Inflammatory macrophage treated with lipopolysaccharide for 1 hour (primary cell): ENCODE data around the gene C3orf85.
"Not testable (repeated sequence)": the region's sequence is repeated elsewhere in the genome, so short reads cannot be mapped to it uniquely, and the experiment has no call there.

Experiments used
- DNase-seq, 2 donors: peaks; one replicate each; pipeline ENCODE4 v3.0.0-alpha.2; 2020 to 2022

Gene C3orf85, protein sequence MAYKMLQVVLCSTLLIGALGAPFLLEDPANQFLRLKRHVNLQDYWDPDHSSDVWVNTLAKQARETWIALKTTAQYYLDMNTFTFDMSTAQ

DNA sequence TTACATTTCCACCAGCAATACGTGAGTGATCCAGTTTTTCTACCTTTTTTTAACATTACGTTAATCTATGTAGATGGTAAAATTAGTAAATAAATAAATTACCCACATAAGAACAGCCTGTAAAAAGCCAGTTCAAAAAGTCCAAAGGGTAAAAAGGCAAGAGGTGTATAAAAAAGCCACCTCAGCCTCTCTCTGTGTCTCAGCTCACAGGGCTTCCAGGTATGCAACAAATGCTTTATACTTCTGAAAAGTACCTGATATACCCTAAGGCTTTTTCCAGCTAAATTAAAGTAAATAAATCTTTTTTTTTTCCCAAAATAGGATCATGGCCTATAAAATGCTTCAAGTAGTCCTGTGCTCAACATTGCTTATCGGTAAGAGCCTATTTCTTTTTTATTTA lies at the start of gene C3orf85:
Gene C3orf85 (plus strand): TSS at position 197 of the 400 bp plus-strand sequence. CDS start 129 bp downstream, at position 326.
- no peak for DNase-seq

DNA sequence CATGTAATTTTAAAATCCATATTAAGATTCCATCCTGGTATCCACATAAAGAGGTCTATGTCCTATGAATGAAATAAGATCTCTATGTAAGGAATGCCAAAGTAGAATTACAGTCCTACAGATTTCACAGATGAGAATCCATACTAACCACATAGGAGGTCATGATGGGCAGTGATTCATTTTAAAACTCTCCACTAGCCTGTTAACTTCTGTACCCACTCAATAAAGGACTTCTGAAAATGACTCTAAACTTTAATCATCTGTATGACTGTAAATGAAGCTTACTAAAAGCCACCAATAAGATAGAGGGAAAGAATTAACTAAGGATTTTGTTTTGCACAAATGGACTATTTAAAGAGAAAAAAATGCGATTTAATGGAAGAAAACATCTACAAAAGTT lies 47.3 kb upstream of the C3orf85 start:
- DNase-seq: no peak

DNA sequence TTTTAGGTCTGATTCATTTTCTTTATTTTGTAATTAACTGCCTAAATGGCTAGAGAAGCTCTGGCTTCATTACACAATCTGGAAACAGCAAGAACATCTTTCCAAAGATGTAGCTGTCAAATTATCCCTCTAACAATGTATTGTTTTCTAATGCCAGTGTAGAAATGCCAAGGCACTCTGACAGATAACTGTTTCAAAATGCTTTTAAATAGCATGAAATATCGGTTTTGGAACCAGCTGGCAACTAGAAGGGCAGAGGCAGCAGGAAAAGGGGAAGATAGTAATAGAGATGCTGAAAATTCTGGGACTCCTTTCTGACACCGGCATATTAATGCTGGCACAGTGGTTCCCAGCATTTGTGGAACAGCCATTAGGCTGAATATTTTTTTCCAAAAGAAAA lies 44.7 kb upstream of the C3orf85 start:
- no peak for DNase-seq

DNA sequence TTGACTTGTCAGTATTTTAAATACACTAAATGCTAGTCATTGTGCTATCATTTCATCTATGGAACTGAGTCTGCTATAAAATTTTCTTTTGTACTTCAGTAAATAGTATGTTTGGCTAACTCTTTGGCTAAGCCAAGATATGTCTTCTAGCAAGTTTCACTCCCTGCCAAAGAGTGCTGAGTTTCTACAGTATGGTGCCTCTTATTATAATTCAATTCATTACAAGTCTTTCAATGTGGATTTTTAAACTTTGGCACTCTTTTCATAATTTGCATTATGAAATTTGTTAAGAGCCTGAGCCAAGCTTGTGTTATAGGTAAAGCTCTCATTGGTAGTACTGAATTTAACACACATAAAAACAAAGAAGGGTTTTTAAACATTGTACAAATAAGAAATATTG lies 43.0 kb upstream of the C3orf85 start:
- no peak for DNase-seq

DNA sequence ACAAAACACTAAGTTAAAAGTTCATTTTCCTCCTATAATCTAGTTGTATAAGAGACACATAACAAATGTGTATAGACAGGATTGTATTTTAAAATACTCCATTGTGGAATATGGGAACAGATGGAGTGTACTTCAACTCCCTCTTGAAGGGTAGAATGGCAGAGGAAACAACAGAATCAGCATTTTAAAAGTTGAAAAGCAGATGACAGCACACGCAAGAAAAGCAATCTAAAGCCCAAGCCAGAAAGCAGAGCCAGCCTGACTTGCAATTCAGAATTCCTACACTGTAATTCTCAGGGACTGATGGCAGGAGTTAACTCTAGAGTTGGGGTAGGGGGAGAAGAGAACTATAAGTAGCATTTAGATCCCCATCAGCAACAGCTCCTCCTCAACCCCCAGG lies 41.4 kb upstream of the C3orf85 start:
- no peak for DNase-seq

DNA sequence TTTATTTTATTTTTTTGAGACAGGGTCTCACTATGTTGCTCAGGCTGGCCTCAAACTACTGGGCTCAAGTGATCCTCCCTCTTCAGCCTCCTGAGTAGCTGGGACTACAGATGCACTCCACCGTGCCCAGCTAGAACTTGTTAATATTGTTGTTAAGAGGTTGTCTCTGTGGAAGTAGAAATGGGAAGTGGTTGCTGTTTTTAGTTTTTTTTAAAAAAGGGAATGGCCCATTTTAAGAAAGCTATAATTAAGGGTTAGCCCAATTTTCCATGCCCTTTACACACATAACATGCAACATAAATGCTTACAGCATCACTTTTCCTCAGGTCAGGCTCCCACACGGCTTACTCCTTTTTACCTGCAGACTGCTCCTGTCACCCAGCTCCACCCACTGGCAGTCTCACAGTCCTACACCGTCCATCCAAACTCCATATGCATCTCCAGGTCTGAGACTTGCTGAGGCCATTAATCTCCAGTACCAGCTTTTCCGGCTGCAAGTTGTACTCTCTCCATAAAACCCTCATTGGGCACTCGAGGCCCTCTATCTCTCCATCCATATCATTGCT lies 38.4 kb upstream of the C3orf85 start:
- DNase-seq: peak; percentile 34 to 46

DNA sequence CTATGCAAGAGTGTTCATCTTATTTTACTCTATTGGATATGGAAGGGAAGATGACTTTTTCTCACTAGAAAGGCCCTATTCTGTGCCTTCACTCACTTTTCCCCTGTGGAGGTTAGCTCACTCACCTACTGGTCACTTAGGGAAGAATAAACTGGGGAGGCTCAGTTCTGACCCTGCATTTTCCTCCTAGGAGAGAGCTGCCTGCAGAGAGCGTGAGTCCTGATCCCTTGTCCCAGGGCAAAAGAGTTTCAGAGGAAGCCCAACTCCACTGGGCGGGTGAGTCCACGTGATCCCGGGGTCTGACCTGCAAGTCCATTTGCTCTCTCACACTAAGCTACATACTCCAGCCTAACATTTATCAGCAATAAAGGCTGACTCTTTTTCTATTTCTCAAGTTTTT lies 26.9 kb upstream of the C3orf85 start:
- DNase-seq: no peak

DNA sequence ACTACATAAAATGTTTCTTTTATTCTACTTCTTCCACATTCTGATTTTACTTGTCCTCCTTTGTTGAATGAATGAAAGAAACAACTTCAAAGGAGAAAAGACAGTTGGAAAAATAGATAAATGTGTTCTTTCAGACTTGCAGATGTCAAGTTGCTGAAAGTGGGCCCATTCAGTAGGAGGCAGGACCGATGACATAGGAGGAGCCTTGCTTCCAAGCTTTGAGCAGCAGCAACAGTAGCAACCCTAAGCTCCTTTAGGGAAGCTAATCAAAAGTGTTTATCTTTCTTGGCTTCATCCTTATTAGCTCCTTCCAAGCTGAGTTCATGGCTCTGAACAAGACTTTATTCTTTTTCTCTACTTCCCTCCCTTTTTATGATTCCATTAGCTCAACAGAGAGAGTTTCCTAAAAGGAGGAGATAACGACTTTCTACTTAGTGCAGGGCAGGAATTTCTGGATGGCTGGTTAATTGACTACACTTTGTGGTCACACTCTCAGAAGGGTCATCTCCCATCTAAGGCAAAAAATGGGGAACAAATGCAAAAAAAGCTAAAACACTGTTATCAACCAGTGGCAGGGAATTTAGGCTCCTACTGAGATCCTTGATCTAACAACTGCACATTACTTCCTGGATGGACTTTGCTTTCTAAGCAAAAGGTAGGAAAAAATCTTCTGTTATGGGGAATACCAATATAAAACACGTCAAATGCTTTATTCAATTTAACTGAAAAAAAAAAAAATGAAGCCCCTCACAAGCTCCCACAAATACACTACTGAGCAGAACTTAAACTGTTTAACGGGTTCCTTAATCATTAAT lies 23.4 kb upstream of the C3orf85 start:
- DNase-seq: no peak

DNA sequence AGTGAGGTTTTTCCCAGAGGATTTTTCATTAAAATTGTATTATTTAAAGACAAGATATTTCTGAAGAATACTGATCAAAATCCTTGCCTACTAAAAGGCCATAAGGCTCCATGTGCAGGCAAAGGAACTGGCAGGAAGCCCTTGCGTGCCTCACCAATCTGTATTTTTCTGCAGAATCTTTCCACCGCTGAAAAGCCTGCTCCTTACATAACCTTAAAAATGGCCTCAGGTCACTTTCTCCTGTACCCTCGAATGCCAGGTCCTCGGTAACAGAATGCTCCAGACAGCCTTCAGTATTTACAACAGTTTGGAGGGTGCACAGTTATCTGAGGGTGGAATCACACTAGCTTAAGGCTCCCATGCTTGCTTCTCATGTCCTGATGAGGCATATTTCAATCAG lies 21.8 kb upstream of the C3orf85 start:
- DNase-seq: no peak

DNA sequence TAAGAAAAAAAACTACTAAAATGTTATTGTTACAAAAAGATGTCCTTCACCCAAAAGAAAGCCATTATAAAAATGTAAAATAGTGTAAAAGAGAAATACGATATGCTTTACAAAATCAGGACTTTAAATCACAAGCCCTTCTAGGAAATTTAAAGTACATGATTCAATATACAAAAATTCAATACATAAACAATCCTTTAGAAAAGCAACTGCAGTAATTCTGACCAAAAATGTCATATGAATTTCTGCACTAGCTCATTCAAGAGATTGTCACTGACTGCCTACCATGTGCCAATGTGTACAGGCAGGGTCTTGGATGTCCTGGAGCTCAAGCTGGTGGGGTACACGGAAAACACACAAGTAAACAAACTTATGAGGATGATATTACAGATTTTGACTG lies 21.1 kb upstream of the C3orf85 start:
- DNase-seq: no peak

DNA sequence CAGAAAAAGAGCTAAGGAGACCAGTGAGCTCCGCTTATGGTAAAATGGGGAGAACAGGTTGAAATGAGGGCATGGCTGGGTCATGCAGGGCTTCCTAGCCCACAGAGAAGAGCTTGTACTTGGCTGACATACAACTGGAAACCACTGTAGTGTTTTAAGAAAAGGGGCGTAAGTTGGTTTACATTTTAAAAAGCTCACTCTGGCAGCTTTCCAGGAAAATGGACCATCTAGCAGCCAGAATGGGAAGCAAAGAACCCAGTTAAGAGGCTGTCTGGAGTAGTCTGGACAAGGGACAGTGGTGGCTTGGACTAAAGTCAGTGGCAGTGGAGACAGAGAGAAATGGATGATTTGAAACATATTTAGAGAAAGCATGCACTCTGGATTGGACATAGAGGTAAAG lies 20.5 kb upstream of the C3orf85 start:
- DNase-seq: no peak

DNA sequence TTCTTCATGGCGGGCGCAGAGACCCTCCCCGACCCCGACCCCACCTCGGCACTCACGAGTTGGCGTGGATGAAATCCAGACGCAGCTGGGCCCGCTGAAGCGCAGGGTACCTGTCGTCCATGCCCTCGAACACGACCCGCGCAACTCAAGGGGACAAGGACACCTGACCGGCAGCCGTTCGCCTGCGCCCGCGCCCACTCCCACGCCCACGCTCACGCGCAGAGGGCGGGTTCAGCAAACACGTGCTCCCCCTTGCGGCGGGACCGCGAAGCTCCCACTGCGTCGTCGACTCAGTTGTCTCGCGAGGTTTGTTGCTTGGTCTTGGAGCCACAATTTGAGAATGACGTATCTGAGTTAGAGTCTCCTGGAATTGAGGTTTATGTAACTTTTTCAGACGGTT lies 18.6 kb upstream of the C3orf85 start, which contains the start of gene MORC1:
Gene MORC1 (minus strand): TSS at position 196 of the 400 bp plus-strand sequence. CDS start 75 bp downstream, at position 121.
- no peak for DNase-seq

DNA sequence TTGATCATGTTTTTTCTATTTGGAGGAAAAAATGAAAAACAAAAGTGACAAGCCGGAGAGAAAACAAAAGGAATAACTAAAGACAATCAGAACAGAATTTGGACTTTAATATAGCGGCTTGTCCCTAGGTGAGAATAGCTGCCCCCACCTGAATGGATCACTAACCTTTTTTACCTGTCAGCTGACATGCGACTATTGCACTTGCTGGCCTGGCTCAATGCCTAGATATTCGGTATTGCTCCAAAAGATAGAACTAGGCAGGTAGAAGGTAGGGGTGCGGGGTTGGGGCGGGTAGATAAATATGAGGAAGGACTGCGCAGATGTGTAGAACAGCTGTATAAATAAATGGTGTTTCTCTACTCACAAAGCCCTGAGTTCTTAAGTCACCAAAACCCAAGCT lies 17.9 kb upstream of the C3orf85 start:
- DNase-seq: no peak

DNA sequence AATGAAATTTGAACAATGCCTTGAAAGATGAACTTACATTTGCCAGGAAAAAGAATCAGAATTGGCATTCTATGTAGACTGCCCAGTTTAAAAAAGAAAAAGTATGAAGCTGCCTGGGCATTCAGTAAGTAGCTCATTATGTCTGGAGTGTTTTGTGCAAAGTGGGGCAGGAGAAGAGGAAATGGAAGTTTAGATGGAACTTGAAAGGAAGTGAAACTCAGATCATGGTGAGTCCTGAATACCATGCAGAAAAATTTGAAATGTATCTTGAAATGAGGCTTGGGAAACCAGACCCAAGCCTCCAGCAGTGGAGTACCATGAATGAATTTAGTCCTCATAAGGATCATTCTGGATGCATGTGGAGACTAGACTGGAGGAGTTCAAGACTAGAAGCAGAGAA lies 13.8 kb upstream of the C3orf85 start:
- DNase-seq: peak in 1 of 2 donors; percentile 3

DNA sequence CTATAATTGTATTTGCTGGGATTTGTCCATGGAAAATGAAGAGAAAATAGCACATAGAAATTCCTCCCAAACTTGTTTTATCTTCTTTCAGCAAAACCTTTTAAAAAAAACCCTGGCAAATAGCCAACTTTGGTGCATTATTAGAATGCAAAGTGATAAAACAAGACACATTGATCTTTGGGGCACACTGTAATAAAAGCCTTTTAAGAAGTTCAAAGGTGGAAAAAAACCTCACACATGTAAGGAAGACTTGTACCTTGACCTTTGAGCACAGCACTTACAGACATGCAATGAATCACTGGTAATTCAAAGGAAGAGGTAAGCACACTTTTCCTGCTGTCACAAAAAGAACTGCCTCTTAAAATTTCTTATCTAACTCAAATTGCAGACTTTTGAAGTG lies 10.6 kb upstream of the C3orf85 start:
- no peak for DNase-seq

DNA sequence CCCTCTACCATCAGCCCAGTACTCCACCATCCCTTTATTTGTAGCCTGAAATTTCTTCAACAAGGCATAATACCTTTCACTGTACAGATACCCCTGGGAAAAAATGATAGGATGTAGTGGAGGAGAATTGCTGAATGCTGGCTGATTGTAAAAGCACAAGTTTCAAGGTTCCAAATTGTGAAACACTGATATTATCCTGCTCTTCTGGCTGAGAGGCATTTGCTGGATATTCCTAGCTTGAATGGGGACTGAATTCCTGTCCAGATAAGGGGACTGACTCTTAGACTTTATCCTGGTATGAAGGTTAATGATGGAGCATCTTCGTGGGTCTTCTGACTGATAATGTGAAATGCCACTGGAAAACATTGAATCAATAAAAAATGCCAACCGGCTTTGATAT lies 9.0 kb upstream of the C3orf85 start:
- DNase-seq: no peak

DNA sequence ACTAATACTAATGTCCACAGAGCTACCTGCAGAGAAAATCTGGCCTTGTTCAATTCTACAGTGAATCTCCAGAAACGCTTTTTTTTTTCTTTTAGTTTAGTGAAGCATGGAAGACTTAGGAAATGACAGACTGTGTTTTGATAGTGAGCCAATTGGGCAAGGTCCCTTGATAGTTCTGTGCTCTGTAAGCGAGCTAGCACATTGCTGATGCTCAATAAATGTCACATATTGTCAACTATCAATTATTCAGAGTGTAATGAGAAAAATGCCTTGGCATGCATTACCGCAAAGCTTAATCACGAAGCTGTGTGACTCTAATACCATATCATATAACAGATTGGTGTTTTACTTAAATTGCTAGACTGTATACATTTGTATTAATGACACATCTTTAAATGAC lies 5.2 kb upstream of the C3orf85 start:
- DNase-seq: no peak

DNA sequence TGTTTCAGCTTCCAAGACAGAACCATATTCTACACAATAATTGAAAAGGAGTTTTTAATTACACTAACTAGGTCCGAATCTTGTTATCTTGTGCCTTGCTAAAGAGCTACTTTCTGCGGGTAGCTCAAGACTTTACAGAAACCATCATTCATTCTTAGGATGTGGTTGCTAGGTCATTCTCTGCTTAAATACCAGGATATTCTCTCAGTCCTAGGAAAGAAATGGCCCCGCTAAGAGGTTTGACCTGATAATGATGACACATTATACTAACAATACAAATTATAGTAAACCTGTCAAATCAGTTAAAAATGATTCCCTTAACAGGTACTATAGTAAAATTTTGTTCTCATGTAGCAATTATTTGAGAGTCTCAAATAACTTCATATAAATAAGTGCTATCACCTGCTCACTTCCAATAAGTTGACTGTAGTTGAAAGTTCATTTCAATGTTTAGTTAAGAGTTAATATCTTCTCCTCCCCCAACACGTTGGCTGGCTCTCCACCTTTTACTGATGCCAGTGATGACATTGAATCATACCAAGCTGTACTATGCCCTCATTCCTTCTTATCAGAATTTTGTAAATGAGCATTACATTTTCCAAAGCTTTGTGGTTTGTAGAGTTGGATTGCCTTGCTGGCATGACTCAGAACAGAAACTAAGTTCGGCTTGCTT lies 3.6 kb upstream of the C3orf85 start:
- DNase-seq: no peak

DNA sequence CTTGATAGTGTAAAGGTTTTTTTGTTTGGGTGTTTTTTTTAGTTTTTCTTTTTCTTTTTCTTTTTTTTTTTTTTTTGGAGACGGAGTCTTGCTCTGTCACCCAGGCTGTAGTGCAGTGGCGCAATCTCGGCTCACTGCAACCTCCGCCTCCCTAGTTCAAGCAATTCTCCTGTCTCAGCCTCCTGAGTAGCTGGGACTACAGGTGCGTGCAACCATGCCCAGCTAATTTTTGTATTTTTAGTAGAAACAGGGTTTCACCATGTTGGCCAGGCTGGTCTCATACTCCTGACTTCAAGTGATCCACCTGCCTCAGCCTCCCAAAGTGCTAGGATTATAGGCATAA lies 3.1 kb upstream of the C3orf85 start:
- DNase-seq: not testable (repeated sequence)

DNA sequence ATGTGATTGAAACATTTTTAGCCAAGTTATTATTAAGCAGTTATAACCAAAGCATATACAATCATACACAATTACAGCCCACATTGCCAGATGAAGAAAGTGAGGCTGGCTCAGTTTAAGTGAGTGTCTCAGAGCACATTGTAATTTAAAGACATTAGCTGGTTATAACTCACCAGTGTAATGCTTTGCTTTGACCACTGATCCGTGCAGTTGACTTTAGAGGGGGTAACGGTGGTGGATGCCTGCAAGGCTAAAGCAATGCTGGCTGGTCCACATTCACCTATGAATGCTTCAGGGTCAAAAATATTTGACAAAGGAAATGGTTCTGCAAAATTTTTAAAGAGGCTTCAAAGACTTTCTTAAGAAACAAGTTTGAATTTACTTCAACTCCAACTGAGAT lies 1.2 kb downstream of the C3orf85 start:
- no peak for DNase-seq

DNA sequence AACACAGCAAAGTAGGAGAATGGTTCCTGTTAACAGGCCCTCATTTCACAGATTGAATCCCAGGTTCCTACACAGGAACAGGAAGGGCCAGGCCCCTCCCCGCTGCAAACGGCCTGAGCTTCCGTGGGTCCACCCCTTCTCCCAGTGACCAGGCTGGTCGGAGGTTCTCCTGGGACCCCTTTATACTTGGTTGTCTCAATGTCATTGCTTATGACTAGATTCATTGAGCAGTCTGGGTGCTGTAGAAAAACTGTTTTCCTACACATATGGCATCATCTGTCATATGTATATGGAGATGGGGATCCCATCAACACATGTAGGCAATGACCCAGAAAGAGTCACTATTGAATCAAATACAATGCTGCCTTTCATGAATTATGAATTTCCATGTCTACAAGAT lies 3.8 kb downstream of the C3orf85 start:
- DNase-seq: no peak

DNA sequence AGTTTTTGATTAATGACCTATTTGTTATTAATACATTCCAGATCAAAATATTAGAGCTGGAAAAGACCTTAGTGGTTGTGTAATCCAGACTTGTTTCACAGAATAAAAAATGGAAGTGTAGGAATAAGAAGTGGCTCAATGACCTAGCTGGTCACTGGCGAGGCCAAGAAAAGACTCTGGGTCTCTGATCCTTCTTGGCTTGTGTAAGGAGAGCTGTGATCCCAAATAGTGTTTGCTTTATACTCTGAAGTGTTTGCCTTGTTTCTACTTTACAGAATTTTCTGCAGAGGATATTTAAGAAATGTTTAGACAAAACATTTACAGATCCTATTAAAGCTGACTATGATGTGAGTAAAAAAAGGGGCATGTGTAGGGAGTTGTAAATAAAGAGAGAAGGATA lies 7.1 kb downstream of the C3orf85 start:
- no peak for DNase-seq

DNA sequence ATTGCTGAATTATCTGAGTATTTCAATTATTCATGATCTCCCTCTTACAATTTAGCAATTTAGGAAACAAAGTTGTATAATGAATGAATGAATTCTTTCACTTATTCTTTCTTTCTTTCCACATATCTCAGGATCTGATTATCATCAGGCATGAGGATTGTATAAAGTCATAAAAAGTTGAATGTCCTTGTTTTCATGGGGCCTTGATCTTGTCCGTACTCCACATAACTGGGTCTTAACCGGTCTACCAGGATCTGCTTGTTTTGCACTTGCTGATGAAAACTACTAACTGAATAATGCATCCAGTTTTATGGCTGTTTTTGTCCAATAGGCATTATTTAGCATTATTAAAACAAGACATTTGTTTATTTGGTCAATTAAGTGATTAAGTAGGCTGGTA lies 12.6 kb downstream of the C3orf85 start:
- DNase-seq: no peak

DNA sequence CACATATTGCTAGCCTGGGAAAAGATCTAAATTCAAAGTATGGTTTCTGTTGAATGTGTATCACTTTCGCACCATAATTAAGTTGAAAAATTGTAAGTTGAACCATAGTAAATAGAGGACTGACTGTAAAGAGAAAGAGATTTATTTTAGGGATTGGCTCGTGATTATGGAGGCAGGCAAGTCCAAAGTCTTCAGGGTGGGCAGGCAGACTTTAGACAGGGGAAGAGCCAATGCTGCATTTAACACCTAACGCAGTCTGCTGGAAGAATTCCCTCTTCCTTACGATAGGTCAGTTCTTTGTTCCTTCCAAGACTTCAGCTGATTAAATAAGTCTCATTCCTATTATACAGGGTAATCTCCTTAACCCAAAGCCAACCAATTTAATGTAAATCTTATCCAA lies 15.8 kb downstream of the C3orf85 start:
- no peak for DNase-seq
